ENCODE measurements around the gene CUL4B.
"Not testable (repeated sequence)": the region's sequence is repeated elsewhere in the genome, so short reads cannot be mapped to it uniquely, and the experiment has no call there.

The CUL4B gene

DNA sequence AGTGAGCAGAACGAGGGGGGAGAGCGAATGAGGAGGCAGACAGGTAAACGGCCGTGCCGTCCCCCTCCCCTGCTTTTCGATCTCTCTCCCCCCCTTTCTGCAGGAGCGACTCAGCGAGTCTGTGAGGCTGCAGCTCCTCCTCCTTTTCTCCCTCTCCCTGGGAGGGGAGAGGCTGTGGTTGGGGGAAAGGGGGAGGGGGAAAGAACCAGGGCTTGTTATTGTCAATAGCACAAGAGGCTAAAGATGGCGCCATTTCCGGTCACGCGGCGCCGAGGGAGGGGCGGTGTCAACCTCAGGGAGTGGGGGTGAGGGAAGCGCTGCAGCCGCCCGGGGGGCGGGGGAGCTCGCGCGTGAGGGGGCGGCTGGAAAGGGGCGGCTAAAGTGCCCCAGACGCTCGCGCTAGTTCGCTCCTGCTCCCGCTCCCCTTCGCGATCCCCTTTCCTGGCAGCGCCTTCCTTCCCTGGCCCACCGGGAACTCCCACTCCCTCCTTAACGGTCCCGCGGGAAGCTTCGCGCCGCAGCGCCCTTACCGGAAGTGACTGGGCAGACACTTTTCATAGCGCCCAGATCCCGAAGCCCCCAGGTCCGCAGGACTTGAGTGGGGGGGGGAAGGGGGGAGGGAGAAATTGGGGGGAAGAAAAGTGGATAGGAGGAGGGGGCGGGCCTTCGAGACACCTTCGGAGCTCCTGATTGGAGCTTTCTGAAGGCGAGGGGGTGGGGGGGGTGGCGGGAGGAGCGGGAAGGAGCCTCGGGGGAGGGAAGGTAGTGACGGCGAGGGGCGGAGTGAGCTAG lies at the start of gene CUL4B:
TSS of gene CUL4B (minus strand) at position 121 of the 792 bp plus-strand sequence. CDS start 324 bp downstream, outside the sequence.
- peak; percentile 94 for DNase-seq (ENCODE audit: low spot score)

DNA sequence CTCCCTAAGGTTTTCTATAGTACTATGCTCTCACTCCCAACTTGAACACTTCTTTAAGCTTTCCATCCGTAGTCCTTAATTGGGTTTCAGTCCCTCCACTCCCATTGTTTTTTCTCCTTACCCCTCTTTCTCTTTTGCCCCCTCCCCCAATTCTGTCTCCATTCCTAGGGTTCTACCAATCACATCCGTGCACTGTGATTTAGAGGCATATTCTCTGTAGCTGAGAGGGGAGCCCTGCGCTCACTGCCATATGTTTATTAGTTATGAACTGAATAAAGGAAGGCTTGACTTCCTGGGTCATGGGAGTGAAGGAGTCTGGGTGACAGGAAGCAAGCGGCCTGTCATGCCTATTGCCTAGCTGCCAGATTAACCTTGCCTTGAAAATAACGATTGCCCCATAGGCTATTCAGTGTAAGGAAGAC lies 43.6 kb upstream of the CUL4B start:
- DNase-seq (ENCODE audit: low spot score): peak; percentile 3

DNA sequence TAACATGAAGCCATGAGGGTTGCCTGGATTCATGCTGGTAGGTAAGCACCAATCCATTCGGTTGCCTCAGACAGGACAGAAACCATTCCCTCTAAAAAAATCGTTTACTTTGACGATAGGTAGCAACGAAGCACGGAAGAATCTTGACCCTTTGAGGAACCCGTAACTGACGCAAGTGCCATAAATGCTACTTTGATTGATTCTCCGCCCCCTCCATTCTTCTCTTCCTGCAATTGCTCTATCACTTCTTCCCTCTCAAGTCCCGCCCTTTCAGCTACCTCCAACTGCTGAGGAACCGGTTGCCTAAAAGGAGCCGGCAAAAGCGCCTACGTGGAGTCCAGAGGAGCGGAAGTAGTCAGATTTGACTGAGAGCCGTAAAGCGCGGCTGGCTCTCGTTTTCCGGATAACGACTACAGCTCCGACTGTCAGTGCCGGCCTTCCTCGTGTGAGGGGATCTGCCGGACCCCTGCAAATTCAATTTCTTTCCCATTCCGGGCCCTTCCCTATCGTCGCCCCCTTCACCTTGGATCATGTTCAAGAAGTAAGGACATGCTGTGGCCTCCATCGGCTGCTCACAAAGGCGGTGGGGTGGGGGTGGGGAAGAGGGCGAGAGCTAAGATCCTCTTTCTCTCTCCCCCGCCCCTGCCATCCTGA lies 43.1 kb upstream of the CUL4B start, which contains the start of gene MCTS1:
TSS of gene MCTS1 (plus strand) at position 395 of the 654 bp plus-strand sequence. CDS start at position 531, 136 bp downstream.
- peak; percentile 80 for DNase-seq (ENCODE audit: low spot score)

DNA sequence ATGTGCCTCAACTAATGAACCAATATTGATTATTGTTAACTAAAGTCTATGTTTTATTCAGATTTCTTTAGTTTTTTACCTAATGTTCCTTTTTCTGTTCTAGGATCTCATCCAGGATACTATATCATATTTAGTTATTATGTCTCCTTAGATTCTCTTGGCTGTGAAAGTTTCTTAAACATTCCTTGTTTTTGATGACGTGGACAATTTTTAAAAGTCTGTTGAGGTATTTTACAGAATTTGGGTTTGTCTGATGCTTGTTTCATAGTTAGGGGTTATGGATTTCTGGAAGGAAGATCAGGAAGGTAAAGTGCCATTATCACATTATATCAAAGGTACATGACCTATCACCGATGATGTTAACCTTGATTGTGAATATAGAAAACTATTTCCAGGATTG lies 24.9 kb upstream of the CUL4B start:
- DNase-seq (ENCODE audit: low spot score): no peak

DNA sequence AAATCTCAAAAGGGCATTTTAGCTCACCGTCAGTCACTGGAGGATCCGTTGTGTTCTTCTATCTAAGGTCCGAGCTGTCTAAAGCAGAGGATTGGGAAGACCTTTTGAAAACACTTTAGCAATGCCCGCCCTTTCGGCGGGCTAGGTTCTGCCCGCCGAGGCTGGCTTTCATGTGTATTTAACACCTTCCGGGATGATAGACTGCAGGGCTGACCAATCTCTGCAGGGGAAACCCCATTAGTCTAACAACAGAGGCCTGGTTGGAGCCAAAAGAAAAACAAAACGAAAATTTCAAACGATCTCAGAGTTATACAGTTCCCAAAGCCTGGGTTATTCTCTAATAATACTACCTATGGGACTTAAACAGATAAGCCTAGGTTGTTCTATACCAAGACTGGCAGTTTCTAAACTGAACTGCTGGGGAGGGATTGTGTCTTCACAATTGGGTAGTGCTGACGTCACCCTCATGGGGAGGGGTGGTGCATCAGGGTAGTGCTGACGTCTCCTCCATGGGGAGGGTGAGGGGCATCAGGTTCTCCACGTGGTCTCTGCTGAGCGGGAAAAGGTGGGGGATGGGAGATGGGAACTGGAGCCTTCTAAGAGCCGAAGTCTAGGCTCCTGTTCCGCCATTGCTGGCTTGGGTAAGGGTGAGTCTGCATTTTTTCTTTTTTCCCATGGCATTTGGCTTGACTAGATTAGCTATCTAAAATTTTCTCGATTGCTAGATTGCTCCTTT lies 14.8 kb upstream of the CUL4B start:
- DNase-seq (ENCODE audit: low spot score): no peak

DNA sequence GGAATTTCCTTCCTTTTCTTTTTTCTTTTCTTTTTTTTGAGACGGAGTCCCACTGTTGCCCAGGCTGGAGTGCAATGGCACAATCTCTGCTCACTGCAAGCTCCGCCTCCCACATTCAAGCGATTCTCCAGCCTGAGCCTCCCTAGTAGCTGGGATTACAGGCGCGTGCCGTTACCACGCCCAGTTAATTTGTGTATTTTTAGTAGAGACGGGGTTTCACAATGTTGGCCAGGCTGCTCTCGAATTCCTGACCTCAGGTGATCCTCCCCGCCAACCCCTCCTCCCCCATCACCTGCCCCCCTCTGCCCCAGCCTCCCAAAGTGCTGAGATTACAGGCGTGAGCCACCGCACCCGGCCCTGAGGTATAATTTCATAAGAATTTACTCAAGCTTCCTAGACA lies 13.0 kb upstream of the CUL4B start:
- DNase-seq (ENCODE audit: low spot score): not testable (repeated sequence)

DNA sequence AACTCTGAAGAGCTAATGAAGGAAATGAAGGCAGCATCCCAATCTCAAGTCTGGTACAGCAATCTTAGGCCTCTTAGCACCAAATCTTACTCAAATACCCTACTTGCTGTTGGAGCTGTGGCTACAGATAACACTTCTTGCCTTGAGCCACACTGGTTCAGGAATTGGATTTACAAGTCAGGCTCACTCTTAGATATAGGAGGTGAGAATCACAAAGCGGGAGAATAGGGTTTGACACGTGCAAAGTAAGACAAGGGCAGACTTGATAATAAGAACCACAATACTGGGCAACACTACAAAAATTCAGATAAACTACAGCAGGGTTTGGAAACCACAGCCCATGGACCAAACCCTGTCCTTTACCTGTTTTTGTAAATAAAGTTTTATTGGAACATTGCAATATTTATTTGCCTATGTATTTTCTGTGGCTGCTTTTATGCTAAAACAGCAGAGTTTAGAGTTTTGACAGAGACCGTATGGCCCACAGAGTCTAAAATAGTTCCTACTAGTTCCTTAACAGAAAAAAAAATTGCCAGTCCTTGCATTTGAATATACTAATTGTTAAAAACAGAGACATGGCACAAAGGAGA lies 9.3 kb upstream of the CUL4B start:
- DNase-seq (ENCODE audit: low spot score): no peak

DNA sequence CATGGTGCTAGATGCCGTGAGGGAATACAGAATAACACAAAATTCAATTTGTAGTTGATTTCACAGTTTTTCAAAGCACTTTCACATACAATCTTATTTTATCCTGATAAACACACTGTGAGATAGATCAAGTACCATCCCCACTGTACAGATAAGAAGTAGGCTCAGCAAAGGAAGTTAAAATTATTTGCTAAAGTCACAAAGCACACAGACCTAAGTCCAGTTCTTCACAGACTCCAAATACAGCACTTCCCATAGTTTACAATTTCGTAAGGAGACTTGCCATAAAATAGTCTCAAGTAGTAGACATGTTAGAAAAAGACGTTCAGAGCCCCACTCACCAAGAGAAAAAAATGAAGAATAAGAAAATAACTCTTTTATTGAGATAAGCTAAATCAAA lies 7.8 kb upstream of the CUL4B start:
- no peak for DNase-seq (ENCODE audit: low spot score)

DNA sequence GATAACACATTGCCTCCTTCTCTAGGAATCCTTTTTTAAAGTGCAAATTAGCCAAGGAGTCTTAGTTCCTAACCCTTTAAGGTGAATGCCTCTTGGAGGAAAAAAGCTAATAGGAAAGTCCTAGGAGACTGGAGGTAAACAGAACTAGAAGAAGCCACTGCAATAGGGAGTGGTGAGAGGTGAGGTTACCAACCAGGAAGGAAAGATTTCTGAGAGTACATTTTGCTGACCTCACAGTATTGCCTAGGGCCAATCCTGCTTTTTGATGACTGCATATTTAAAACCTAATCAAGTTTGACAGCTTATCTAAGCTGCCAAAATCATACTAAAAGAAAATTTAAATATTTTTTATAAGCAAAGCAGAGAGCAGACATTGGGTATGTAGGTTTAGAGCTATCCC lies 7.3 kb upstream of the CUL4B start:
- DNase-seq (ENCODE audit: low spot score): no peak

DNA sequence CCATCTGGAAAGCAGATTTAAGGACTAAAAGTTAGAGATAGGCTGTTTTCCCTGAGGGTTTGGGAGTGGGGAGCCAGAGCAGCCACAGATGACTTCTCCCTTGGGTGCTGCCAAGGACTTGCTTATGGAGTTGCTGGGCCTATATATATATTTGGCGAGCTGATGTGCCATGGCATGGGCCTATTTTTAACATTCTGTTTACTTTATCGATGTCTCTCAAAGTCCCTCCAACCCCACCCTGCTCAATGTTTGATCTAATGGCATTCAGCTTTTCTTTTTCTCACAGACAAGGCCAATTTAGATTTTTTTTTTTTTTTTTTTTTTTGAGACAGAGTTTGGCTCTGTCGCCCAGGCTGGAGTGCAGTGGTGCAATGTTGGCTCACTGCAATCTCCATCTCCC lies 6.1 kb upstream of the CUL4B start:
- DNase-seq (ENCODE audit: low spot score): no peak

DNA sequence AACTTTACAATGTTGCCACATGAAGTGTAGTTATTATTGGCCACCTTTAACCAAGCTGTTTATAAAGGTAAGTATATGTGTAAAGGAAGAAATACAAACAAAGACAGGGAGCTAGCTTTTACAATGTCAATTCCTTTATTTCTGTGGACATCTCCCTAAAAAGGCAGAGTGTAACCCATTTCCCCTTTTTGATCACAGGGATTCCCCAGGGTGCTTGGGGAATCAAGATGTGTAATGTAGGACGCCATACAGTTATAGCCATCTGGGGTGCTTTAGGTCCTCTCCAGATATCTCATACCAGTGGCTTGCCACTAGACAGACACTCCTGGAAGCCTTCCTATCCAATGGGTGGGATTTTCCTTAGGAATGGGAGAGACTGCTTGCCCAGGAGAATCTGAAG lies 4.2 kb upstream of the CUL4B start:
- DNase-seq (ENCODE audit: low spot score): no peak

DNA sequence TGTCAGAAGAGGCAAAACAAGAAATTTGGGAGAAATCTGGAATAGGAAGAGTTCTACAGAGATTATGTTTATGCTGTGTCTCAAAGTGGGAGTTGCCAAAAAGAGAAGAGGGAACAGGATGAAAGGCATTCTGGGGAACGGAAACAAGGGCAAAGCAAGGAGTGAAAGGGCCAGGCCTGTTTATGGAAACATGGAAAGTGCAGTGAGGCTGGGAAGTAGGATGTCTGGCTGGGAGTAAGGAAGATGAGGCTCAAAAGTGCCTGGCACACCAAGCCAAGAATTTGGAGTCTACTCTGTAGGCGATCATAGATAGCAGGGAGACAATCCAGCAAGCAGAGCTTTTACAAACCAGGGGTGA lies 1.8 kb upstream of the CUL4B start:
- DNase-seq (ENCODE audit: low spot score): no peak

DNA sequence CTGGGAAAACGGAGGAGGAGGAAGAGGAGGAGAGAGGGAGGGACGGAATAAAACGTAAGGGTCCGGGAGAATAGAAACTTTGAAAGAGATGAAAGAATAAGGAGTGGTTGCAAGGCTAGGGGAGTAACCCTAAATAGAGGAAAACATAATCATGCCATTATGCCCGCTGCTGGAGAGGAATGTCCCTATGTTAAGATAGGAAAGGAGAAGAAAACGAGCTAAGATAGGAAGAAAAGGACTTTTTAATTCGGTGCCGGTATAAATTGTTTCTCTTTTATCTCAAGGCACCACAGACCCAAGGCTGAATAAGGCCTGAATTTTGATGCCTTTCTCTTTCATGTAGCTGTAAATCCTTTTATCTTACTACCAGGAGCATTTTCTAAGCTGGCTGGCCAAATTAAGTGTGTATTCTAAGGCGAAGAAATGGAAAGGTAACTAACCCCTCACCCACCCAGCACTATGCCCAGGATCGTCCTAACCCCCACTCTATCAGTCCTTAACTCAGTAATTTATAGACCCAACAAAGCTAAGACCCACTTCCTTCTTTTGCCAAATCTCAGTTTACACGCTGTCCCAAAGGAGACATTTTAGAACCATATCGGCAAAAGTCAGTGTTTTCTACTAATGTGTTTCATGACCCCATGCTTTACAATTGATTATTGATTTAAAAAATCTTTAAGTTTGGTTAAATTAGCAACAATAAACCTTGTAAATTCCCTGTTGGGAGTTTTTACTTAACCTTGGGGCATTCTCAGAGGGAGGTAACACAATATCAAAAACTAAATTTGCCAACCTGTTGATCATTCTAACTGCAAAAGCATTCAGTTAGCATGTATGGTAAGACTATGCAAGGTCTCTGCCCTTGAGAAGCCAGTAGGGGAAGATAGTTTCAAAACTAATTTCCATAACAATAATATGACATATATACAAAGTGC lies 1.1 kb upstream of the CUL4B start:
- peak; percentile 11 for DNase-seq (ENCODE audit: low spot score)

DNA sequence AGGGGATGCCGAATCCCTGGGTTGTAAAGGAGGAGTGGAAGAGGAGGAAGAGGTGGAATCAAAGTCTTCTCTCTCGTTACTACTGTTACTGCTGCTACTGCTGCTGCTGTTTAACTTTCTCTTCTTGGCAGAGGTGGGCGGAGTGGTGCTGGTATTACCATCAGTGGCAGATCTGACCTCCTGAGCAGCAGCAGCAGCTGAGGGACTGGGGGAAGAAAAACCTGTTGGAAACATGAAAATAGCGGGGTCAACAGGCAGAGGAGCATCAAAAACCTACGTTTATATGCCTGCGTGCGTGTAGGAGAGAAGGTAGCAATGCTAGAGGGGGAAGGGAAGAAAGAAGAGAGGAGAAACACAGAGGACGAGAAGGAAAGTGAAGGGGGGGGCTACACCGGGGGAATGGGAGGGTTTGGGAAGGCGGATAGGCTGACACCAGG lies 339 bp downstream of the CUL4B start:
- no peak for DNase-seq (ENCODE audit: low spot score)

DNA sequence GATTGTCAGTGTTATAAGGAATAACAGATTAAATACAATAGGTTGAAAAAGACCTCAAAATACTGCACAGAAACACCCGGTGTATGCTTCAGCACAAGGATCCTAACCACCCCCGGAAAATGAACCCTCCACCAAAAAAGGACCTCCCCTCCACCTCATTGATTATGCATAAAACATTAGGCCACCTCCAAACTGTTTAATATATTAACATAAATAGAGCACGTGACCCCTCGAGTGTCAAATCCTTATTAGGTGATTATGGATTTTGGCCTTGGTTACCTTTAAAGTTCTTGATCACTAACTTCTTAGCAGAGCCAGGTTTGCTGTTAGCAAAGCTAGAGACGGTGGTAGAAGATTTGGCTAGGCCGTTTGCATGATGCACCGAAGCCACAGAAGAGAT lies 958 bp downstream of the CUL4B start:
- peak; percentile 6 for DNase-seq (ENCODE audit: low spot score)

DNA sequence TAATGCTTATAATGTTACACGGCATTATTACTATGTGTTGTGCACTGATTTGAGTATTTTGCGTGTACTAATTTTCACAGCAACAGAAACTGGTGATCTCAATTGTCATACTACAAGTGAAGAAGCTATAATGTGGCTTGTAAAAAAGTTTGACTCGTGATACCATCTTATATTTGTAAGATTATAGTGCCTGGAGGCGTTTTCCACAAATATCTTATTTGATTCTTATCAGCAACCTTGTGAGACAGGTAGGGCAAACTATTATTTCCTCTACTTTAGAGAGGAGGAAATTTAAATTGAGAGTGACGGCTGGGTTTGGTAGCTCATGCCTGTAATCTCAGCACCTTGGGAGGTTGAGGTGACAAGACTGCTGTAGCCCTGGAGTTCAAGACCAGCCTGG lies 4.5 kb downstream of the CUL4B start:
- DNase-seq (ENCODE audit: low spot score): no peak

DNA sequence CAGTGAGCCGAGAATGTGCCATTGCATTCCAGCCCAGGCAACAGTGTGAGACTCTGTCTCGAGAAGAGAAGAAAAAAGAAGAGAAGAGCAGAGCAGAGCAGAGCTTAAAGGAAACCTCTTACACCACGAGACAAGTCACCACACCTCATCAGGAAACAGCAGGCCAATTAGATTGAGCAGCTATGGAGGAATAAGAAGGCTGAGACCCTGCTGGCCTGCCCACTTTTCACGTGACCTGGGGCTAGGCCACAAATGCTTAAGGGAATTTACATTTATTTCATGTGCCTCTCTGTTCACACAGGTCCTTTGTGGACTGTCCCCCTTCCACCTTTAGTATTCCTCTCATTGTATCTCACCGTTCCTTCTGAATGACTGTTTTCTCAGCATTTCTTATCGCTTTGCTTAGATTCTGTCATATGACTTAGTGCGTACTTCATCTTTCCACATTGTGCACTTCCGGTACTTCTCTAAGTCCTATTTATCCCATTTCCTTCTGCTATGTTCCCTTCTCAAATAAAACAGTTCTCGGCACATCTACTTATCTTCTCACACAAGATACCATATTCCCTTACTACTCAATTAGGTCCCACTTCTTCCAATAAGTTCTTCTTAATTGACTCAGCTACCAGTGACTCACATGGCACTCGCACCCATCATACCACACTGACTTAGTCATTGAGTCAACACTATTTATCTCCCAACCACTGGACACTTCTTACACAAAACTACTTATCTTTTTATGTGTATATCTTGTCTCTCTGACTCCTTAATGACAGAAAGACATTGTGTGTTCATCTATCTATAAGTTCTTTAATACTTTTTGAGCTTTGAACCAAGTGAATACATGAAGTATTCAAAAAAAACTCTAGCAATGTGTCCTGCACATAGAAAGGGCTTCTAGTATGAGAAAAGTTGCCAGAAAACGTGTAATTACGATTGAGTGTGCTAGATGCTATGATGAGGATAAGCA lies 11.0 kb downstream of the CUL4B start:
- DNase-seq (ENCODE audit: low spot score): no peak

DNA sequence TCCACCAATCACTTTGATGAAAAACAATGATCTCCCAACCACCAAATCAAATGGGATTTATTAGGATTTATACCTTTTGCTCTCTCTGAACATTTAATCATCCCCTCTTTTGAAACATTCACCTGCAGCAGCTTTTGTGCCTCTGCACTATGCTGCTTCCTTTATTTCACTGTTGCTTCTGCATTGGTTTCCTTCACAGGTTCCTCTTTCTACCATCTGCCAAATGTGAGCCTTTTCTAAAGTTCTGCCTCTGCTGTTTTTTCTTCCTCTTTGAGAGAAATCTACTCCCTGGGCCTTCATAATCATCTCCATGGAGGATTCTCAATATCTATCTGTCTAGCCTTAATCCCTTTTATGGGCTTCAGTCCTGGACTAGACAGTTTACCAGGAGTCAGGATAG lies 24.7 kb downstream of the CUL4B start:
- DNase-seq (ENCODE audit: low spot score): peak; percentile 20

DNA sequence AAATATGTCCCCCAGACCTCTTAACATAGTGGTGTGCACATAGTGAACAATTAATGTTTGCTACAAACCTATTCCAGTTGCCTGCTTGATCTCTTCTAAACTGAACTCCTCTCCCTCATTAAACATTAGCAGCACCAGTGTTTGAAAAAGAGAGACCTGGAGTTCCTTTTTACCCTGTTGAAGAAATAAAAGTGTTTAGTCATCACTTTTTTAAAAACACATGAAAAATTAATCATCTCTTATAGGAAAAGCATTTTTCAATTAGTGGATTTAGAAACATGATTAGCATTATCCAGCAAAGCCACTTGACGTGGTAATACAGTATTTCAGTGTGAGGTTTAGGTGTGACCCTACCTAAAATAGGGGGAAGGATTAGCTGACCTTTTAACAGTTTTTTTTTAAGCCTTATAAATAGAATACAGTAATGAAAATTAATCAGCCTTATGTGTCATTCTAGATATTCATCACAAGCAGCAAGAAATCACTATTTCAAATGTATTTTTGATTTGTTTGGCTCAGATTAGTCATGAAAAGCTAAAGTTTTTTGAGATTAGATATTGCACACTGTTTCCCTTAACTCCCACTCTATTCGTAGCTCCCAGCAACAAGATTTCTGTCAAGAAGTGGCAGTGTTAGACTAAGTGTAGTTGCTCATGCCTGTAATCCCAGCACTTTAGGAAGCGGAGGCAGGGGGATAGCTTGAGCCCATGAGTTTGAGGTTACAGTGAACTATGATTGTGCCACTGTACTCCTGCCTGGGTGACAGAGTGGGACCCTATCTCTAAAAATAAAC lies 26.2 kb downstream of the CUL4B start:
- DNase-seq (ENCODE audit: low spot score): no peak
